Smooth muscle cell (in vitro differentiated cells): ENCODE measurements around the gene AHRR. TPM values are rescaled to one million over a fixed set of nuclear protein-coding genes. Genes with fewer than 3 reads are reported as not detected.

Source experiments
- DNase-seq: peaks from one replicate; lab custom pipeline; 2025; ENCODE audit not compliant: unreplicated experiment; lab: John Stamatoyannopoulos, UW
- H2AFZ ChIP-seq: fragments of 200-600 bp; sonication (generic); 2 replicates; pipeline ENCODE4 v1.6.0; 2016; ENCODE audit warnings: antibody characterized with exemption, low read depth, mild to moderate bottlenecking
- H3F3A ChIP-seq: fragments of 200-600 bp; sonication (generic); 2 replicates; pipeline ENCODE4 v1.6.0; 2017; ENCODE audit warnings: antibody characterized with exemption, low read depth
- H3K27ac ChIP-seq: fragments of 200-600 bp; sonication (generic); 2 replicates; pipeline ENCODE4 v1.5.1; 2016; ENCODE audit warnings: low read depth, mild to moderate bottlenecking
- H3K27me3 ChIP-seq: fragments of 200-600 bp; sonication (generic); 2 replicates; pipeline ENCODE4 v1.6.1; 2016; ENCODE audit warnings: low read depth, mild to moderate bottlenecking
- H3K36me3 ChIP-seq: fragments of 200-600 bp; sonication (generic); 2 replicates; pipeline ENCODE4 v1.5.1; 2016; ENCODE audit warnings: low read depth
- H3K4me1 ChIP-seq: fragments of 200-600 bp; sonication (generic); 2 replicates; pipeline ENCODE4 v1.5.1; 2016; ENCODE audit warnings: low read depth
- H3K4me2 ChIP-seq: fragments of 200-600 bp; sonication (generic); 2 replicates; pipeline ENCODE4 v1.6.0; 2016; ENCODE audit warnings: mild to moderate bottlenecking
- H3K4me3 ChIP-seq: fragments of 200-600 bp; sonication (generic); 2 replicates; pipeline ENCODE4 v1.5.1; 2016; ENCODE audit warnings: mild to moderate bottlenecking
- H3K79me2 ChIP-seq: fragments of 200-600 bp; sonication (generic); 2 replicates; pipeline ENCODE4 v1.6.0; 2016; ENCODE audit warnings: low read depth, mild to moderate bottlenecking
- H3K9ac ChIP-seq: fragments of 200-600 bp; sonication (generic); 2 replicates; pipeline ENCODE4 v1.6.0; 2016; ENCODE audit warnings: low read depth
- H3K9me3 ChIP-seq: fragments of 200-600 bp; sonication (generic); replicated peaks from 2 replicates; pipeline ENCODE4 v1.5.1; 2016; ENCODE audit warnings: low read depth
- H4K20me1 ChIP-seq: fragments of 200-600 bp; sonication (generic); 2 replicates; pipeline ENCODE4 v1.6.0; 2016; ENCODE audit warnings: low read depth
- CTCF ChIP-seq: fragments of 200-600 bp; sonication (generic); IDR thresholded peaks from 2 replicates; pipeline ENCODE4 v1.5.1; 2017; ENCODE audit warnings: borderline replicate concordance, mild to moderate bottlenecking, antibody characterized with exemption; ENCODE audit not compliant: insufficient read depth, poor library complexity, severe bottlenecking
- WGBS: methylation state at CpG from one replicate; pipeline ENCODE4 v1.1.7; 2016; ENCODE audit warnings: low lambda C conversion rate; 5-methylcytosine and 5-hydroxymethylcytosine counted together
- polyA plus RNA-seq: library from polyadenylated mRNA; unstranded; fragments of >200 nt; fragmentation: Nextera tagmentation; extraction: Ambion mirVana; gene quantifications from 2 replicates; pipeline ENCODE4 v1.2.1, GENCODE V29; 2016
- total RNA-seq: library from RNA; depleted of rRNA; stranded (reverse); fragments of >200 nt; gene quantifications from 2 replicates; pipeline ENCODE4 v1.2.3, GENCODE V29; 2014

The AHRR gene
- total and polyA plus RNA-seq, 2 experiments from 2014 or later, result 14.4 to 18.2 TPM

- Histone ChIP-seq H2AFZ (no peak overlapping the region), H3K4me2 (no peak overlapping the region), H3K9me3 (no peaks in the 10 kb centered on the region), H3K27me3 (no peaks in the 10 kb centered on the region), H3K9ac (no peak overlapping the region), H3K27ac (no peak overlapping the region), H4K20me1 (peaks cover 47% of the 10 kb centered on the region), H3K79me2 (peaks cover 38% of the 10 kb centered on the region), H3K4me1 (no peaks in the 10 kb centered on the region), H3F3A (no peaks in the 10 kb centered on the region), H3K4me3 (no peak overlapping the region), H3K36me3 (peaks cover 13% of the 10 kb centered on the region)
- TF ChIP-seq CTCF, result no peak
- no peak for DNase-seq
- WGBS, result 91% methylated on average over 11 of the region's 11 CpGs
Measured at GRCh38 chr5:454936-455335, 133.4 kb downstream of the AHRR start.

GRCh38 chr5:455806-456205 lies 134.3 kb downstream of the AHRR start:
- Histone ChIP-seq H3K36me3 (peaks cover 10% of the 10 kb centered on the region), H3K4me2 (no peak overlapping the region), H3K9ac (no peak overlapping the region), H3F3A (no peaks in the 10 kb centered on the region), H2AFZ (no peak overlapping the region), H3K27me3 (no peaks in the 10 kb centered on the region), H3K27ac (no peak overlapping the region), H3K79me2 (peaks cover 29% of the 10 kb centered on the region), H4K20me1 (peaks cover 47% of the 10 kb centered on the region), H3K9me3 (no peaks in the 10 kb centered on the region), H3K4me1 (no peaks in the 10 kb centered on the region), H3K4me3 (no peak overlapping the region)
- WGBS, result 95% methylated on average over 11 of the region's 11 CpGs
- DNase-seq, result no peak
- no peak for TF ChIP-seq CTCF

GRCh38 chr5:456351-457194 lies 135.1 kb downstream of the AHRR start:
- 96% methylated on average over 28 of the region's 28 CpGs for WGBS
- TF ChIP-seq CTCF, result no peak
- no peaks in the 10 kb centered on the region for H3K27me3 ChIP-seq
- H3K36me3 ChIP-seq, result peaks cover 6% of the 10 kb centered on the region
- DNase-seq, result no peak
- no peak overlapping the region for H3K27ac ChIP-seq
- no peaks in the 10 kb centered on the region for H3F3A ChIP-seq
- no peak overlapping the region for H3K4me2 ChIP-seq
- H3K79me2 ChIP-seq, result peaks cover 28% of the 10 kb centered on the region
- H3K4me1 ChIP-seq, result no peaks in the 10 kb centered on the region
- H3K4me3 ChIP-seq, result no peak overlapping the region
- peaks cover 47% of the 10 kb centered on the region for H4K20me1 ChIP-seq
- H3K9me3 ChIP-seq, result no peaks in the 10 kb centered on the region
- H3K9ac ChIP-seq, result no peak overlapping the region
- H2AFZ ChIP-seq, result no peak overlapping the region
